GM12878 (cell line): ENCODE data around the gene COL27A1. TPM values are rescaled to one million over a fixed set of nuclear protein-coding genes. Genes with fewer than 3 reads are reported as not detected.

Experiments used
- ATAC-seq: fragments of 200-7000 bp; cut with Tn5 transposase; 3 replicates; pipeline ENCODE4 v1.9.1; 2020; ENCODE audit warnings: mild to moderate bottlenecking, moderate library complexity
- BruUV-seq: library from RNA; stranded (reverse); fragments of 400-500 nt; replicated peaks from 2 replicates; lab custom pipeline; 2021; lab: Mats Ljungman, UMichigan
- CTCF ChIA-PET: fragments of 300-600 bp; sonication (Branson Sonifier 250); formaldehyde crosslinking; extraction: SDS; loops from one replicate; lab custom pipeline; 2021; ENCODE audit warnings: inconsistent platforms; lab: Yijun Ruan, JAX
- POLR2A ChIA-PET: fragments of 350-600 bp; formaldehyde crosslinking; extraction: SDS; loops from one replicate; lab custom pipeline; 2021; ENCODE audit warnings: inconsistent platforms; lab: Charles Lee
- RAD21 ChIA-PET: fragments of 300-600 bp; sonication (Branson Sonifier 250); formaldehyde crosslinking; loops from one replicate; lab custom pipeline; 2023; ENCODE audit warnings: antibody characterized with exemption; ENCODE audit not compliant: unreplicated experiment; lab: Charles Lee
- SMC1A ChIA-PET: fragments of 300-600 bp; sonication (Branson Sonifier 250); formaldehyde crosslinking; loops from one replicate; lab custom pipeline; 2023; ENCODE audit not compliant: unreplicated experiment, uncharacterized antibody; lab: Charles Lee
- DNase-seq: peaks from one replicate; pipeline ENCODE4 v3.0.0-alpha.2; 2011; ENCODE audit warnings: low read depth, low spot score
- FAIRE-seq: peaks from 3 replicates; lab custom pipeline; 2011; peaks lifted over from hg19 to GRCh38; lab: Jason Lieb, UNC
- H2AFZ ChIP-seq: 2 replicates; pipeline ENCODE4 v1.6.0; 2011; ENCODE audit warnings: low read depth, low read length, control low read depth; ENCODE audit not compliant: control insufficient read depth
- H3K27ac ChIP-seq: 2 replicates; pipeline ENCODE4 v1.5.1; 2011; ENCODE audit warnings: control low read depth; ENCODE audit not compliant: control insufficient read depth, insufficient read depth
- H3K27me3 ChIP-seq, 2 experiments: replicated peaks in 1 of 2; 2 replicates each; pipeline versions ENCODE4 v1.6.0 to v1.6.1; 2011; ENCODE audit warnings: low read length in 1 of 2; ENCODE audit not compliant: control insufficient read depth in 2 of 2, insufficient read depth in 2 of 2
- H3K36me3 ChIP-seq, 2 experiments: 2 replicates each; pipeline ENCODE4 v1.5.1; 2011; ENCODE audit warnings: low read length in 1 of 2; ENCODE audit not compliant: control insufficient read depth in 2 of 2, insufficient read depth in 2 of 2
- H3K4me1 ChIP-seq: 2 replicates; pipeline ENCODE4 v1.6.1; 2011; ENCODE audit warnings: mild to moderate bottlenecking, low read length, moderate library complexity, mixed read lengths; ENCODE audit not compliant: control insufficient read depth, insufficient read depth
- H3K4me2 ChIP-seq: 2 replicates; pipeline ENCODE4 v1.6.0; 2011; ENCODE audit warnings: control low read depth; ENCODE audit not compliant: control insufficient read depth, insufficient read depth
- H3K4me3 ChIP-seq: fragments of 200-600 bp; sonication (generic); 2 replicates; pipeline ENCODE4 v1.5.1; 2016
- H3K79me2 ChIP-seq: 2 replicates; pipeline ENCODE4 v1.6.0; 2011; ENCODE audit warnings: low read length; ENCODE audit not compliant: control insufficient read depth, insufficient read depth
- H3K9ac ChIP-seq: 2 replicates; pipeline ENCODE4 v1.8.0; 2011; ENCODE audit warnings: low read length, control low read depth, mixed read lengths; ENCODE audit not compliant: control insufficient read depth, insufficient read depth
- H3K9me3 ChIP-seq: replicated peaks from 3 replicates; pipeline ENCODE4 v1.5.1; 2011; ENCODE audit warnings: mild to moderate bottlenecking, low read length; ENCODE audit not compliant: control insufficient read depth, insufficient read depth
- H4K20me1 ChIP-seq: 2 replicates; pipeline ENCODE4 v1.6.0; 2011; ENCODE audit not compliant: control insufficient read depth, insufficient read depth
- LARP7 ChIP-seq: fragments of 450-650 bp; IDR thresholded peaks from 2 replicates; pipeline ENCODE4 v1.6.1; 2017; ENCODE audit warnings: mild to moderate bottlenecking
- MEF2B ChIP-seq: fragments of 450-650 bp; IDR thresholded peaks from 2 replicates; pipeline ENCODE4 v1.6.1; 2018; ENCODE audit warnings: mild to moderate bottlenecking, moderate library complexity; ENCODE audit not compliant: partially characterized antibody, poor library complexity, severe bottlenecking
- NR2C1 ChIP-seq: fragments of 450-650 bp; IDR thresholded peaks from 2 replicates; pipeline ENCODE4 v1.6.1; 2017; ENCODE audit warnings: antibody characterized with exemption, mild to moderate bottlenecking, moderate library complexity
- PAX5 ChIP-seq: IDR thresholded peaks from 2 replicates; pipeline ENCODE4 v1.6.1; 2011; ENCODE audit warnings: low read depth, low read length, borderline replicate concordance
- POLR2AphosphoS2 ChIP-seq: IDR thresholded peaks from 2 replicates; pipeline ENCODE4 v1.6.1; 2011; ENCODE audit warnings: low read depth, mild to moderate bottlenecking, low read length, improper control_type of control experiment, moderate library complexity
- RAD51 ChIP-seq: fragments of 450-650 bp; IDR thresholded peaks from 2 replicates; pipeline ENCODE4 v1.6.1; 2016; ENCODE audit warnings: moderate library complexity, mild to moderate bottlenecking, inconsistent platforms
- RB1 ChIP-seq: fragments of 450-650 bp; formaldehyde crosslinking; IDR thresholded peaks from 2 replicates; pipeline ENCODE4 v1.6.1; 2017; ENCODE audit warnings: mild to moderate bottlenecking, borderline replicate concordance
- RFX5 ChIP-seq: IDR thresholded peaks from 2 replicates; pipeline ENCODE4 v1.6.1; 2011; ENCODE audit warnings: low read depth, low read length, improper control_type of control experiment
- SREBF1 ChIP-seq: IDR thresholded peaks from 2 replicates; pipeline ENCODE4 v1.6.1; 2012; ENCODE audit warnings: mild to moderate bottlenecking, low read length
- WGBS: methylation state at CpG from one replicate; pipeline ENCODE4 v1.1.6; 2016; ENCODE audit warnings: low lambda C conversion rate; ENCODE audit not compliant: insufficient replicate concordance, insufficient coverage; ENCODE audit errors: missing lambda C conversion rate; 5-methylcytosine and 5-hydroxymethylcytosine counted together
- in situ Hi-C: fragments of 300-500 bp; cut with MboI; formaldehyde crosslinking; loops from 9 replicates; pipeline ENCODE4 v1.14.3; 2018; ENCODE audit warnings: mixed read lengths
- intact Hi-C: fragments of 100-400 bp; cut with micrococcal nuclease; formaldehyde crosslinking; loops from one replicate; pipeline ENCODE4 v1.14.2; 2022; ENCODE audit not compliant: unreplicated experiment
- polyA plus RNA-seq, 11 experiments: library from polyadenylated mRNA; depleted of rRNA in 4 of 11; unstranded in 6 of 11; stranded (reverse) in 5 of 11; fragments of >200 nt; fragmentation: Nextera tagmentation in 4 of 11; fragmentation: Illumina TruSeq in 1 of 11; extraction: Ambion mirVana in 4 of 11; extraction: Trizol in 1 of 11; gene quantifications; 1 replicate in 1 of 11; 2 replicates in 10 of 11; pipeline versions ENCODE4 v1.2.1 to v1.2.3, GENCODE V29; 2011 to 2016; ENCODE audit warnings: inconsistent platforms in 2 of 11, missing spikeins in 2 of 11, low read depth in 1 of 11
- total RNA-seq, 4 experiments: library from RNA; depleted of rRNA in 3 of 4; stranded (reverse); fragments of >200 nt in 3 of 4; fragmentation: Illumina TruSeq in 1 of 4; extraction: Trizol in 1 of 4; gene quantifications; 2 replicates each; pipeline versions ENCODE4 v1.2.1 to v1.2.3, GENCODE V29; 2013 to 2021
- TF ChIP-seq, protein P1 (sequence below): fragments of 450-650 bp; IDR thresholded peaks from 2 replicates; pipeline ENCODE4 v1.6.1; 2017; ENCODE audit warnings: antibody characterized with exemption, mild to moderate bottlenecking, moderate library complexity
- TF ChIP-seq, protein P2 (sequence below): fragments of 450-650 bp; IDR thresholded peaks from 2 replicates; pipeline ENCODE4 v1.6.1; 2016; ENCODE audit warnings: mild to moderate bottlenecking

The COL27A1 gene
- total and polyA plus RNA-seq, 10 of the 15 experiments (the other 5 are each of a cell fraction or from before 2014, with no cell fraction given), result 0.10 TPM; not detected in 9

DNA sequence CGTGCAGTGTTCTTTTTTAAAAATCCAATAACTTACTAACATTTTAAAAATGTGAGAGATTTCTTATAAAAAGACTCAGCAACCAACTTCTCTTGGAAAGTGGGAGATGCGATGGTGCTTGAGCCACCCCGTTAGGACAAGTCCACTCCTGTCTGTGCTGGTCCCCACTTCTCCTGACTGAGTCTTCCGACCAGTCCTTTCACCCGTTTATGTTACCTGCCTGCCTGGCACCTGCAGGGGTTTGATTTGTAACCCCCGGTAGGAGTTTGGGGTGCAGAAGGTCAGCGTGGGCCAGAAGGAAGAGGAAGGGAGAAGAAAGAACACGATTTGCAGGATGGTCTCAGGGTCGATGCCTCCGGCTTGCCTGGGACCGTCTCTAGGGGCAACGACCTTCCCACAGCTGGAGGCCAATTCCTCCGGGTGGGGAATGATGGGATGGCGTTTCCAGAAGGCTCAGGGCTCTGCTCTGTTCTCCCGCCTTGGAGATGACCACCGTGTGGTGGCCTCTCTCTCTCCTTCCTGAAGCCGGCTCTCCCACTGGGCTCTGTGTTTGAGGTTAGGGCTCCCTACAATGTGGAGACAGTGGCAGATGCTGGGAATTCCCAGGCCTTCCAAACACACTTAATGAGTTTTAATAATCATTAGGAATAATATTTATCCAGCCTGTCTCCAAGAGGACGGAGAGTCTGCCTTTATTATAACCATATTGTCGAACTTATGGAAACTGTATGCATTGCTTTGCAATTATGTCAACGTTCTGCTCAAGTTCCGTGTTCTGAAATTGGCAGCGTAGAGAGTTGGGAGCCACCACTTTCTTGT is 14.8 kb downstream of the COL27A1 start:
- H3K4me1 ChIP-seq, result no peaks in the 10 kb centered on the region
- H2AFZ ChIP-seq, result no peak overlapping the region
- no peaks in the 10 kb centered on the region for H3K36me3 ChIP-seq
- no peak overlapping the region for H3K27ac ChIP-seq
- no peak overlapping the region for H3K4me3 ChIP-seq
- in situ Hi-C loops (no loop called here), intact Hi-C loops (no loop called here)
- SMC1A ChIA-PET, result no interaction called here
- no peak overlapping the region for H3K9ac ChIP-seq
- TF ChIP-seq RB1 (no peak), MEF2B (no peak), PAX5 (no peak), RAD51 (no peak), SREBF1 (no peak)
- TF ChIP-seq, all 136 proteins: peak for 0
- Histone ChIP-seq H3K79me2 (no peaks in the 10 kb centered on the region), H4K20me1 (no peaks in the 10 kb centered on the region), H3K4me2 (no peak overlapping the region), H3K9me3 (no peaks in the 10 kb centered on the region), H3K27me3 (peaks cover 0 to 4% of the 10 kb centered on the region in 2 experiments; a peak in 3 of 4 replicates)
- no peak for FAIRE-seq
- ChIA-PET RAD21 (no interaction called here), POLR2A (no interaction called here), CTCF (no interaction called here)
- no TSS peak for BruUV-seq
- ATAC-seq, result no peak
- DNase-seq, result no peak
- WGBS, result 18% methylated on average over 22 of the region's 22 CpGs

DNA sequence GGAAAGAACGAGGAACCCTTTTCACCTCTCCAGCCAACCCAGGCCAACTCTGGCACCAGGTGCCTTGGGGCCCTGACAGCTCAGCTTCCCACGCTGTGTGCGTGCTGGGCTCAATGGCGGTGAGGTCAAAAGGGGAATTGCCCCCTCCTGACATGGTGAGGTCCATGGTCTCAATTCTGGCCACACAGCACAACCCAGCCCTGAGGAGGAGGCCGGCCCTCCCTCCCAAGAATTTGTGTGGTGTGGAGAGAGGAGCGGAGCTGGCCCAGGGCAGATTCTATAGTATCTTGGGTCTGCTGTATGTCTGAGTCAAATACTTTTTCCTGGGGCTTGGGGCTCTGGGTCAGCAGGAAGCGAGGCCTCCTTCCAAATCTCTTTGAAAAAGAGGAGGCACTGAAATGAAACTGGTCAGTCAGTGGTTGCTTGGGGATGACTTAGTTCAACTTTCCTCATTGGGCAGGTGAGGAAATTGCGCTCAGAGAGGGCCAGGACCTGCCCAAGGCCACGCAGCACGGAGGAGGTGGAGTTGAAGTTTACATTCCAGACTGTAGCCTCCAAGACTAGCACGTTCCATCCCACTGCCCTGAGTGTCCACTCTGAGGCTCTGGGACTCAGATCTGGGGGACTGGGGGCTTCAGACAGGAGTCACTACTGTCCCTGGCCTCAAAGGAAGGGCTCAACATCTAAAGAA is 15.6 kb downstream of the COL27A1 start:
- ChIA-PET RAD21 (no interaction called here), POLR2A (no interaction called here), CTCF (interaction anchor here (0.8 kb wide), 1 partner anchor 9 kb away, joined by 3 read pairs; no protein-coding TSS in a partner anchor), SMC1A (no interaction called here)
- intact Hi-C loops, result no loop called here
- in situ Hi-C loops, result no loop called here
- no TSS peak for BruUV-seq
- Histone ChIP-seq H2AFZ (no peak overlapping the region), H3K4me1 (no peaks in the 10 kb centered on the region), H3K36me3 (no peaks in the 10 kb centered on the region), H3K4me3 (no peak overlapping the region), H3K27me3 (peaks cover 0 to 4% of the 10 kb centered on the region in 2 experiments; a peak in 3 of 4 replicates), H3K27ac (no peak overlapping the region), H3K79me2 (no peaks in the 10 kb centered on the region), H3K4me2 (no peak overlapping the region), H4K20me1 (no peaks in the 10 kb centered on the region), H3K9ac (no peak overlapping the region), H3K9me3 (no peaks in the 10 kb centered on the region)
- DNase-seq (no peak), ATAC-seq (no peak), FAIRE-seq (no peak)
- WGBS, result 17% methylated on average over 11 of the region's 11 CpGs
- TF ChIP-seq, protein P1, sequence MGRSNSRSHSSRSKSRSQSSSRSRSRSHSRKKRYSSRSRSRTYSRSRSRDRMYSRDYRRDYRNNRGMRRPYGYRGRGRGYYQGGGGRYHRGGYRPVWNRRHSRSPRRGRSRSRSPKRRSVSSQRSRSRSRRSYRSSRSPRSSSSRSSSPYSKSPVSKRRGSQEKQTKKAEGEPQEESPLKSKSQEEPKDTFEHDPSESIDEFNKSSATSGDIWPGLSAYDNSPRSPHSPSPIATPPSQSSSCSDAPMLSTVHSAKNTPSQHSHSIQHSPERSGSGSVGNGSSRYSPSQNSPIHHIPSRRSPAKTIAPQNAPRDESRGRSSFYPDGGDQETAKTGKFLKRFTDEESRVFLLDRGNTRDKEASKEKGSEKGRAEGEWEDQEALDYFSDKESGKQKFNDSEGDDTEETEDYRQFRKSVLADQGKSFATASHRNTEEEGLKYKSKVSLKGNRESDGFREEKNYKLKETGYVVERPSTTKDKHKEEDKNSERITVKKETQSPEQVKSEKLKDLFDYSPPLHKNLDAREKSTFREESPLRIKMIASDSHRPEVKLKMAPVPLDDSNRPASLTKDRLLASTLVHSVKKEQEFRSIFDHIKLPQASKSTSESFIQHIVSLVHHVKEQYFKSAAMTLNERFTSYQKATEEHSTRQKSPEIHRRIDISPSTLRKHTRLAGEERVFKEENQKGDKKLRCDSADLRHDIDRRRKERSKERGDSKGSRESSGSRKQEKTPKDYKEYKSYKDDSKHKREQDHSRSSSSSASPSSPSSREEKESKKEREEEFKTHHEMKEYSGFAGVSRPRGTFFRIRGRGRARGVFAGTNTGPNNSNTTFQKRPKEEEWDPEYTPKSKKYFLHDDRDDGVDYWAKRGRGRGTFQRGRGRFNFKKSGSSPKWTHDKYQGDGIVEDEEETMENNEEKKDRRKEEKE, result no peak
- TF ChIP-seq LARP7, result no peak
- no peak for TF ChIP-seq RFX5
- TF ChIP-seq MEF2B, result no peak
- TF ChIP-seq POLR2AphosphoS2, result no peak
- TF ChIP-seq NR2C1, result no peak
- TF ChIP-seq, protein P2, sequence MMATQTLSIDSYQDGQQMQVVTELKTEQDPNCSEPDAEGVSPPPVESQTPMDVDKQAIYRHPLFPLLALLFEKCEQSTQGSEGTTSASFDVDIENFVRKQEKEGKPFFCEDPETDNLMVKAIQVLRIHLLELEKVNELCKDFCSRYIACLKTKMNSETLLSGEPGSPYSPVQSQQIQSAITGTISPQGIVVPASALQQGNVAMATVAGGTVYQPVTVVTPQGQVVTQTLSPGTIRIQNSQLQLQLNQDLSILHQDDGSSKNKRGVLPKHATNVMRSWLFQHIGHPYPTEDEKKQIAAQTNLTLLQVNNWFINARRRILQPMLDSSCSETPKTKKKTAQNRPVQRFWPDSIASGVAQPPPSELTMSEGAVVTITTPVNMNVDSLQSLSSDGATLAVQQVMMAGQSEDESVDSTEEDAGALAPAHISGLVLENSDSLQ, result no peak
